ENCODE results near the gene GPR27.

The GPR27 gene

GRCh38 chr3:71783152-71783551 lies 29.5 kb downstream of the GPR27 start:
- H3K9me3 ChIP-seq = no peaks in the 10 kb centered on the region
- H3K4me3 ChIP-seq = no peak overlapping the region
- H3K9ac ChIP-seq = no peak overlapping the region
- H3K4me1 ChIP-seq = peaks cover 24% of the 10 kb centered on the region
- TF ChIP-seq Cebpa-rat (IDR thresholded peaks at IDR 0.05) = no peak
- H3K4me2 ChIP-seq = no peak overlapping the region
- no peak overlapping the region for H3K27ac ChIP-seq
- no peaks in the 10 kb centered on the region for H3K36me3 ChIP-seq
- peaks cover 30% of the 10 kb centered on the region for H4K20me1 ChIP-seq
- H3K27me3 ChIP-seq = peaks cover 69% of the 10 kb centered on the region

- Histone ChIP-seq H3K4me1 (peaks cover 24% of the 10 kb centered on the region), H3K9ac (0 out of 2 replicates have a peak overlapping the region, but pooled peaks have one; percentile 27), H3K4me2 (peak overlapping the region; percentile 94), H3K27me3 (peaks cover 69% of the 10 kb centered on the region), H3K9me3 (no peaks in the 10 kb centered on the region), H3K36me3 (no peaks in the 10 kb centered on the region), H3K4me3 (peak overlapping the region; percentile 65), H4K20me1 (peaks cover 30% of the 10 kb centered on the region), H3K27ac (no peak overlapping the region)
- no peak for TF ChIP-seq Cebpa-rat (IDR thresholded peaks at IDR 0.05)
Observed at GRCh38 chr3:71784201-71784913, 30.7 kb downstream of the GPR27 start.

- H3K27ac ChIP-seq = no peak within 1 kb of the TSS
- peak within 1 kb of the TSS; percentile 94 for H3K4me2 ChIP-seq
- H3K36me3 ChIP-seq = no peaks in the 10 kb centered on the region
- no peaks in the 10 kb centered on the region for H3K9me3 ChIP-seq
- no peak for TF ChIP-seq Cebpa-rat (IDR thresholded peaks at IDR 0.05)
- H3K4me1 ChIP-seq = peaks cover 18% of the 10 kb centered on the region
- peaks cover 69% of the 10 kb centered on the region for H3K27me3 ChIP-seq
- H4K20me1 ChIP-seq = peaks cover 30% of the 10 kb centered on the region
- peak within 1 kb of the TSS; percentile 65 for H3K4me3 ChIP-seq
- 0 out of 2 replicates have a peak within 1 kb of the TSS, but pooled peaks have one; percentile 27 for H3K9ac ChIP-seq
Observed at GRCh38 chr3:71784914-71785531, 31.4 kb downstream of the GPR27 start, which contains the start of gene PROK2. Gene PROK2, minus strand, starts transcription at chr3:71785148. Its CDS starts 96 bp downstream, at chr3:71785052.

DNA sequence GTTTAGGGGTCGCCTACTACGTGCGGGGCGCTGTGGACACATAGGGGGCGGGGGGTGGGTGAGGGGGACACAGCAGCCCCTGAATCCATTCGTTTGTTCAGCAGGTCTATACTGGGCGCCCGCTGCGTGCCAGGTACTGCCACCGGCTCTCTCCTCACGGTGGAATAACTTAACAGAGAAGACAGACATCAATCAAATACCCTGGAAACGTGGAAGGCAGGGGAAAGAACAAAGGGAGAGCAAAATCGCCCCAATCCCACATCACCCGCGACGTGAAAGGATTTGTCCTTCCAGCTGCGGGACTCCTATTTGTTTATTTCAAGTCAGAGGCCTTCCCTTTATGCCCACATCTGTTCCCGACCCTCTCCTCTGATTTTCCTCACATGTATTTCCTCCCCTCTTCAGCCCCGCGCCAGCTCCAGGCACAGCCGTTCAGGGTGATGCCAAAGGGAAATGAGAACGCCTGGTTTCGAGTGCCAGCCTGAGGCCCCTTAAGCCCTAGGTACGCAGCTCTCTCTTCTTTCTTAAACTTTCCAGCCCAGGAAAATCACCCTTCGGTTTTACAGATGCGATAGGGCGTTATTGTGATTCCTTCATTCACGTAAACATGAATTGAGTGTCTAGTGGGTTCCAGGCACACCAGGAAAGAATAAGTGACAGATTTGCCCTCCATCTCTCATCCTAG lies 32.0 kb downstream of the GPR27 start:
- peak overlapping the region; percentile 94; the same call in 1 of the 2 replicates for H3K4me2 ChIP-seq

DNA sequence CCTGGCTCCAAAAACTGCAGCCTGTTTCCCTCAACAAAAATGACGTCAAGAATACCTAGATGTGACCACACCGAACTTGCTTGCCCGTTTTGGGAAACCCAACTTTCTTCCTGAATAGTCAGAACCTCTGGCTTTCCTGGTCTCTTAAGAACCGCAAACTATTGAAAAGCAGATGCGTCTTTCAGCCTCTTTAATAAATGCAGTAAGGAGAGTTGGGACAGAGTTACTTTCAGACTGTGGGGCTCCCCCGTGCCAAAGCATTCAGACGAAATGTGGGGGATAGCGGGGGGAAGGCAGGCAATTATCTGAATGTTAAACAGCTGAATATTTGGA lies 32.5 kb downstream of the GPR27 start:
- no peak overlapping the region for H3K4me3 ChIP-seq
- H3K27ac ChIP-seq = no peak overlapping the region
- peaks cover 30% of the 10 kb centered on the region for H4K20me1 ChIP-seq
- no peak overlapping the region for H3K4me2 ChIP-seq
- H3K36me3 ChIP-seq = no peaks in the 10 kb centered on the region
- H3K27me3 ChIP-seq = peaks cover 67% of the 10 kb centered on the region
- H3K9me3 ChIP-seq = no peaks in the 10 kb centered on the region
- peaks cover 12% of the 10 kb centered on the region for H3K4me1 ChIP-seq
- H3K9ac ChIP-seq = no peak overlapping the region
- no peak for TF ChIP-seq Cebpa-rat (IDR thresholded peaks at IDR 0.05)

More for the DNA sequence above, 32.0 kb downstream of the GPR27 start:
- no peak for TF ChIP-seq Cebpa-rat (IDR thresholded peaks at IDR 0.05)
- Histone ChIP-seq H3K9me3 (no peaks in the 10 kb centered on the region), H4K20me1 (peaks cover 30% of the 10 kb centered on the region), H3K27ac (no peak overlapping the region), H3K27me3 (peaks cover 69% of the 10 kb centered on the region), H3K4me3 (peak overlapping the region; percentile 65), H3K9ac (no peak overlapping the region), H3K4me1 (peaks cover 12% of the 10 kb centered on the region), H3K36me3 (no peaks in the 10 kb centered on the region)

DNA sequence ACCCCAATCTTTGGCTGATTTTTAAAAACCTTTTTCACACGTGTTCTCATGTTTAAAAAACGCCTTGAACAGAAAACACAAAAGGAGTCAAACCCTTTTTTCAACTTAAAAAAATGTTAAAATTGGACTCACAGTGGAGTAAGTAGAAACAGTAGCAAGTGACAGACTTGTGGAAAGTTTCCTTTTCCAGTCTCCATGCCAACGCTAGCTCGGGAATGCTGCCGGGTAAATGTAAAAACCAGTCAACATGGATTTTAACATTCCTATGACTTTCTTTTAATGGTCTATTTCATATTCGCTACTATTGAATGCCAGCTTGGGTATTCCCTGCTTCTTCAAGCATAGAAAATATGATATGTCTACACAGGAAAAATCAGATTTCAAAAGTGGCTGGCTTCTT lies 32.9 kb downstream of the GPR27 start:
- Histone ChIP-seq H3K36me3 (no peaks in the 10 kb centered on the region), H4K20me1 (peaks cover 30% of the 10 kb centered on the region), H3K4me1 (peaks cover 12% of the 10 kb centered on the region), H3K4me3 (no peak overlapping the region), H3K27me3 (peaks cover 64% of the 10 kb centered on the region), H3K9me3 (no peaks in the 10 kb centered on the region), H3K27ac (no peak overlapping the region), H3K4me2 (no peak overlapping the region), H3K9ac (no peak overlapping the region)
- no peak for TF ChIP-seq Cebpa-rat (IDR thresholded peaks at IDR 0.05)

- Histone ChIP-seq H3K36me3 (no peaks in the 10 kb centered on the region), H3K27me3 (peaks cover 51% of the 10 kb centered on the region), H3K9me3 (no peaks in the 10 kb centered on the region), H3K4me2 (no peak overlapping the region), H4K20me1 (peaks cover 30% of the 10 kb centered on the region), H3K4me3 (no peak overlapping the region), H3K4me1 (peaks cover 12% of the 10 kb centered on the region), H3K9ac (no peak overlapping the region), H3K27ac (no peak overlapping the region)
- no peak for TF ChIP-seq Cebpa-rat (IDR thresholded peaks at IDR 0.05)
Observed at GRCh38 chr3:71787851-71788405, 34.3 kb downstream of the GPR27 start.

- no peak overlapping the region for H3K27ac ChIP-seq
- H3K9me3 ChIP-seq = no peaks in the 10 kb centered on the region
- TF ChIP-seq Cebpa-rat (IDR thresholded peaks at IDR 0.05) = no peak
- no peak overlapping the region for H3K4me3 ChIP-seq
- peaks cover 15% of the 10 kb centered on the region for H4K20me1 ChIP-seq
- peaks cover 4% of the 10 kb centered on the region for H3K4me1 ChIP-seq
- no peaks in the 10 kb centered on the region for H3K36me3 ChIP-seq
- no peak overlapping the region for H3K9ac ChIP-seq
- H3K27me3 ChIP-seq = peaks cover 31% of the 10 kb centered on the region
- no peak overlapping the region for H3K4me2 ChIP-seq
Observed at GRCh38 chr3:71789922-71790321, 36.3 kb downstream of the GPR27 start.

DNA sequence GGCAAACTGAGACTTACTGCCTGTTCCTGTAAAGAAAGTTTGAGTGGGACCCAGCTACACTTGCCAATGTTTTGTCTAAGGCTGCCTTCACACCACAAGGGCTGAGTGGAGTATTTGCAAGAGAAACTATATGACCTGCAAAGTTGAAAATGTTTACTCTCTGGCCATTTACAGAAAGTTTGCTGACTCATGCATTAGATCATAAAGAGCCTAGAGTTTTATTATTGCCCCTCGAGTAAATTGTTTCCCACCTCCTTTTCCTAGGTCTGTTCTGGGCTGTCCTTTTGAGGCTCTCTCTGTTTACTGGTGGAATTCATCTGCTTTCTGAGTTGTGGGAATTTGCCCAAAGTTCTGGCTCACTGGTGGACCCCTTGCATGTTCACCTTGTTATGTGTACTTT lies 38.0 kb downstream of the GPR27 start:
- Histone ChIP-seq H4K20me1 (no peaks in the 10 kb centered on the region), H3K4me2 (no peak overlapping the region), H3K27ac (no peak overlapping the region), H3K9ac (no peak overlapping the region), H3K9me3 (no peaks in the 10 kb centered on the region), H3K4me1 (no peaks in the 10 kb centered on the region), H3K27me3 (peaks cover 14% of the 10 kb centered on the region), H3K36me3 (no peaks in the 10 kb centered on the region), H3K4me3 (no peak overlapping the region)
- no peak for TF ChIP-seq Cebpa-rat (IDR thresholded peaks at IDR 0.05)

DNA sequence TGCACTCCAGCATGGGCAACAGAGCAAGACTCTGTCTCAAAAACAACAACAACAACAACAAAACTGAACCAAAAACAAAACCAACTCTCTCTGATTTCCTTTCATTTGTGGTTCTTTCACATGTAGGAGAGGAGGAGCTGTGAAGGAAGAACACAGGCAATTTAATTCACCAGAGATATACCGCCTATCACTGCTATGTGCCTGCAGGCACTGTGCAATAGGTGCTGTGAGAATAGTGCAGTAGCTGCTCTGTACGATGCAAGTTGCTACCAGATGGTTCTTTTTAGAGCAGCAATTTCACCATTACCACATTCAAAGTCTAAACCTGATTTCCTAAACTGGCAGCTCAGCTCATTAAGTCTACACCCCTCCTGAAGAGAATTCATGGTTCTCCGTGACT lies 42.6 kb downstream of the GPR27 start:
- H3K4me1 ChIP-seq = peaks cover 8% of the 10 kb centered on the region
- H3K4me2 ChIP-seq = no peak overlapping the region
- H3K27me3 ChIP-seq = no peaks in the 10 kb centered on the region
- H3K27ac ChIP-seq = no peak overlapping the region
- no peaks in the 10 kb centered on the region for H4K20me1 ChIP-seq
- H3K9me3 ChIP-seq = no peaks in the 10 kb centered on the region
- H3K36me3 ChIP-seq = no peaks in the 10 kb centered on the region
- no peak for TF ChIP-seq Cebpa-rat (IDR thresholded peaks at IDR 0.05)
- H3K9ac ChIP-seq = no peak overlapping the region
- no peak overlapping the region for H3K4me3 ChIP-seq

Data from BLaER1 (cell line).